Measurements from ENCODE around the gene KRTAP10-5. TPM values are rescaled to one million over a fixed set of nuclear protein-coding genes. Genes with fewer than 3 reads are reported as not detected.
A peak's percentile ranks its signal among the peaks of the same experiment; 100 is the strongest.
"Not testable (repeated sequence)": the region's sequence is repeated elsewhere in the genome, so short reads cannot be mapped to it uniquely, and the experiment has no call there.

Gene KRTAP10-5, protein sequence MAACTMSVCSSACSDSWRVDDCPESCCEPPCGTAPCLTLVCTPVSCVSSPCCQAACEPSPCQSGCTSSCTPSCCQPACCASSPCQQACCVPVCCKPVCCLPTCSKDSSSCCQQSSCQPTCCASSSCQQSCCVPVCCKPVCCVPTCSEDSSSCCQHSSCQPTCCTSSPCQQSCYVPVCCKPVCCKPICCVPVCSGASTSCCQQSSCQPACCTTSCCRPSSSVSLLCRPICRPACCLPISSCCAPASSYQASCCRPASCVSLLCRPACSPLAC
- total RNA-seq, result not detected in 2 replicates

DNA sequence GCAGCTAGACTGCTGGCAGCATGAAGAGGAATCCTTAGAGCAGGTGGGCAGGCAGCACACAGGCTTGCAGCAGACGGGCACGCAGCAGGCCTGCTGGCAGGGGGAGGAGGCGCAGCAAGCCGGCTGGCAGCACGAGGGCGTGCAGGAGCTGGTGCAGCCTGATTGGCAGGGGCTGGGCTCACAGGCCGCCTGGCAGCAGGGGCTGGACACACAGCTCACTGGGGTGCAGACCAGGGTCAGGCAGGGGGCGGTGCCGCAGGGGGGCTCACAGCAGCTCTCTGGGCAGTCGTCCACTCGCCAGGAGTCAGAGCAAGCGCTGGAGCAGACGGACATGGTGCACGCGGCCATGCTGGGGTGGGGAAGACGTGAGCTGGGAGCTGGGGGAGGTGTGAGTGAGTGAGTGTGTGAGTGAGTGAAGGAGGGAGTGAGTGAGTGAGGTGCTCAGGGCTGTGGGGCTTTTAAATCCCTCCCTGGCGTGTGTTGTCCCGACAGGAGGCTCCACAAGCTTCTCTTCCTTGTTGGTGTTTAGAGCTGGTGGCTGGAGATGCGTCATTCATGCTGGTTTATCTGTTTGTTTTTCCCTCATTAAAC, at the start of gene KRTAP10-5:
TSS of gene KRTAP10-5 (minus strand) at position 374 of the 591 bp plus-strand sequence. CDS start at position 348, 26 bp downstream.
- H3K4me1 Mint-ChIP-seq (ENCODE audit: low read depth); H3K36me3 Mint-ChIP-seq (ENCODE audit: low read depth); DNase-seq (ENCODE audit: low spot score); H3K27me3 Mint-ChIP-seq (ENCODE audit: low read depth); H3K4me3 Mint-ChIP-seq (ENCODE audit: low read depth); H3K27ac Mint-ChIP-seq; intact Hi-C loops (cut with micrococcal nuclease): not testable (repeated sequence)
- peaks cover 48% of the 10 kb centered on the region for H3K9me3 Mint-ChIP-seq

DNA sequence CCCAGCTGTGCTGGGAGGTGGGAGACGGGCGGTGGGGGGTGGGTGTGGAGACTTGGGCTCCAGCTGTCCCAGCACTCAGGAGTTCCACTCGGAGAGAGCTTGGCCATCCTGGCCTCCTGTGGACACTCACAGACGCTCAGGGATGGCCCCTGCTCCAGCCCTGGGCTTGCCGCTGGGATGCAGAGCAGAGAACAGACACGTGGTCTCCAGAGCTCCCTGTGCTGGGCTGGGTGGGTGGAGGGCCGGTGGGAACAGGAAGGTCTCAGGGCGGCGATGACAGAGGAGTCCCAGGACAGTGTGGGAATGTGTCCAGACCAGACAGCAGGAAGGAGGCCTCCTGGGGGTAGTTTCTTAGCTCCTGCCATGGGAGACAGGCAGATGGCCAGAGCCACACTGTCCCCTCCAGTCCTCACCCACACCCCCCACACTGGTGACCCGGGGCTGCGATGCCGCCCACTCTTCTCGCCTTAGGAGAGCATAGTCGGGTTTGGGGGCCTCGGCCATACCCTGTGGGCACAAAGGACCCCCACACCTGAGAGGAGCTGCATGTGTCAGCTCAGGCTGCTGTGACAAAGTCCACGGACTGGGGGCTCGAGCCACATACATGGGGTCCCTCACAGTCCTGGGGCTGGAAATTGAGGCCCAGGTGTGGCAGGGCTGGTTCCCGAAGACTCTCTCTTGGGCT, 48.4 kb upstream of the KRTAP10-5 start:
- DNase-seq (ENCODE audit: low spot score), result no peak
- Mint-ChIP-seq H3K4me1 (ENCODE audit: low read depth) (peaks cover 6% of the 10 kb centered on the region), H3K27me3 (ENCODE audit: low read depth) (peaks cover 4% of the 10 kb centered on the region), H3K9me3 (peaks cover 45% of the 10 kb centered on the region), H3K4me3 (ENCODE audit: low read depth) (no peak overlapping the region), H3K36me3 (ENCODE audit: low read depth) (peaks cover 7% of the 10 kb centered on the region), H3K27ac (no peak overlapping the region)
- intact Hi-C loops (cut with micrococcal nuclease), result no loop called here

DNA sequence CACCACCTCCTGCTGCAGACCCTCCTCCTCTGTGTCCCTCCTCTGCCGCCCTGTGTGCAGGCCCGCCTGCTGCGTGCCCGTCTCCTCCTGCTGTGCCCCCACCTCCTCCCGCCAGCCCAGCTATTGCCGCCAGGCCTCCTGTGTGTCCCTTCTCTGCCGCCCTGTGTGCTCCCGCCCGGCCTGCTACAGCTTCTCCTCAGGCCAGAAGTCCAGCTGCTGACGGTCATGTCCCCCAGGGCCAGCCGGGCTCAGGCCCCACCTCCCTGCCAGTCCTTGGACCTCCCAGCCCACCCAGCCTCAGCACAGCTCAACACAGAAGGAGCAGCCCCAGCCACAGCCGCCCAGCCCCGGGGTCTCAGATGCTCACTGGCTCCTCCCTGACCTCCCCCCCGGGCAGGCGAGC, 47.4 kb upstream of the KRTAP10-5 start:
- H3K36me3 Mint-ChIP-seq (ENCODE audit: low read depth); H3K27ac Mint-ChIP-seq; DNase-seq (ENCODE audit: low spot score); H3K4me3 Mint-ChIP-seq (ENCODE audit: low read depth); H3K4me1 Mint-ChIP-seq (ENCODE audit: low read depth); H3K27me3 Mint-ChIP-seq (ENCODE audit: low read depth); intact Hi-C loops (cut with micrococcal nuclease): not testable (repeated sequence)
- H3K9me3 Mint-ChIP-seq, result peaks cover 49% of the 10 kb centered on the region

DNA sequence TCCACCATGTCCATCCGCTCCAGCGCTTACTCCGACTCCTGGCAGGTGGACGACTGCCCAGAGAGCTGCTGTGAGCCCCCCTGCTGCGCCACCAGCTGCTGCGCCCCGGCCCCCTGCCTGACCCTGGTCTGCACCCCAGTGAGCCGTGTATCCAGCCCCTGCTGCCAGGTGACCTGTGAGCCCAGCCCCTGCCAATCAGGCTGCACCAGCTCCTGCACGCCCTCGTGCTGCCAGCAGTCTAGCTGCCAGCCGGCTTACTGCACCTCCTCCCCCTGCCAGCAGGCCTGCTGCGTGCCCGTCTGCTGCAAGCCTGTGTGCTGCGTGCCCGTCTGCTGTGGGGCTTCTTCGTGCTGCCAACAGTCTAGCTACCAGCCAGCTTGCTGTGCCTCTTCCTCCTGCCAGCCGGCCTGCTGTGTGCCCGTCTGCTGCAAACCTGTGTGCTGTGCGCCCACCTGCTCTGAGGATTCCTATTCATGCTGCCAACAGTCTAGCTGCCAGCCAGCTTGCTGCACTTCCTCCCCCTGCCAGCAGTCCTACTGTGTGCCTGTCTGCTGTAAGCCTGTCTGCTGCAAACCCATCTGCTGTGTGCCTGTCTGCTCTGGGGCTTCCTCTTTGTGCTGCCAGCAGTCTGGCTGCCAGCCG, 46.9 kb upstream of the KRTAP10-5 start:
- H3K4me1 Mint-ChIP-seq (ENCODE audit: low read depth); H3K27me3 Mint-ChIP-seq (ENCODE audit: low read depth); H3K27ac Mint-ChIP-seq; H3K36me3 Mint-ChIP-seq (ENCODE audit: low read depth); intact Hi-C loops (cut with micrococcal nuclease); DNase-seq (ENCODE audit: low spot score); H3K4me3 Mint-ChIP-seq (ENCODE audit: low read depth): not testable (repeated sequence)
- H3K9me3 Mint-ChIP-seq, result peaks cover 53% of the 10 kb centered on the region

DNA sequence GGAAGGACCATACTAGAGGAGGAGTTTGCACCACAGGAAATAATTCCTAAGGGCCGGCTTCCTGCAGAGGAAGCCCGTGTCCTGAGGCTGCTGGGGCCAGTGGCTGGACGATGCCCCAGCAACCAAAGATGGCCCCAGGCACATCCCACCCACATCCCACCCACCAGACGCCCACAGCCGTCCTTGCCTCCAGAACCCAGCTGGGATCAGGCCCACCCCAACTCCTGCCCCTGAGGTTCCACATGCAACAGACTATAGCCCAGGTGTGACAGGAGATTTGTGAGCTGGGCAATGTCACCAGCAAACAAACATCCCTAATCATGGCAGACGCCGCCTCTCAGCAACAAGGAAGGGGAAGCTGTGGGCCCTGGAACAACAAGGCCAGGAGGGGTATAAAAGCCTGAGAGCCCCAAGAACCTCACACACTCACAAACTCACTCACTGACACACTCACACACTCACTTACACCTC, 46.3 kb upstream of the KRTAP10-5 start, which contains the start of gene KRTAP10-9:
TSS of gene KRTAP10-9 (plus strand) at position 421 of the 471 bp plus-strand sequence. CDS start 79 bp downstream, outside the sequence.
- Mint-ChIP-seq H3K36me3 (ENCODE audit: low read depth) (peaks cover 7% of the 10 kb centered on the region), H3K27ac (no peak within 1 kb of the TSS), H3K27me3 (ENCODE audit: low read depth) (peaks cover 4% of the 10 kb centered on the region), H3K4me1 (ENCODE audit: low read depth) (peaks cover 6% of the 10 kb centered on the region), H3K4me3 (ENCODE audit: low read depth) (no peak within 1 kb of the TSS), H3K9me3 (peaks cover 49% of the 10 kb centered on the region)
- DNase-seq (ENCODE audit: low spot score), result no peak
- intact Hi-C loops (cut with micrococcal nuclease), result no loop called here

DNA sequence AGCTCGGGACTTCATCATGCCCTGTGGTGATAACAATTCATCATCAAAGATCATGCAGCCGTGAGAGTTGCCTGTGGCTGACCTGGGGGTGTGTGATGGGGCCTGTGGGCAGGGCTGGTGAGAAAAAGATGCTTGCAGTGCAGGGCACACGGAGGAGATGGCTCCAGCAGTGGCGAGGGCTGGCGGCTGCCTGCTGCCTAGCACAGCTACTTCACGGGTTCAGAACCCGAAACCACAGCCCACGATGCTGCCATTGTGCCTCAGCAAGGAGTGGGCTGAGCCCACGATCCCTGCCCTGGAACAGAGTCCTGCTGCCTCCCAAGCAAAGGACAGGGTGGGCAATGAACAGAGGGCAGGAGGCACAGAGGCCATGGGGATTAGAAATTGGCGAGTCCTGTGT, 45.9 kb upstream of the KRTAP10-5 start:
- peaks cover 4% of the 10 kb centered on the region for H3K27me3 Mint-ChIP-seq (ENCODE audit: low read depth)
- intact Hi-C loops (cut with micrococcal nuclease), result no loop called here
- no peak overlapping the region for H3K4me3 Mint-ChIP-seq (ENCODE audit: low read depth)
- peaks cover 6% of the 10 kb centered on the region for H3K4me1 Mint-ChIP-seq (ENCODE audit: low read depth)
- no peak overlapping the region for H3K27ac Mint-ChIP-seq
- peaks cover 7% of the 10 kb centered on the region for H3K36me3 Mint-ChIP-seq (ENCODE audit: low read depth)
- no peak for DNase-seq (ENCODE audit: low spot score)
- peaks cover 45% of the 10 kb centered on the region for H3K9me3 Mint-ChIP-seq

DNA sequence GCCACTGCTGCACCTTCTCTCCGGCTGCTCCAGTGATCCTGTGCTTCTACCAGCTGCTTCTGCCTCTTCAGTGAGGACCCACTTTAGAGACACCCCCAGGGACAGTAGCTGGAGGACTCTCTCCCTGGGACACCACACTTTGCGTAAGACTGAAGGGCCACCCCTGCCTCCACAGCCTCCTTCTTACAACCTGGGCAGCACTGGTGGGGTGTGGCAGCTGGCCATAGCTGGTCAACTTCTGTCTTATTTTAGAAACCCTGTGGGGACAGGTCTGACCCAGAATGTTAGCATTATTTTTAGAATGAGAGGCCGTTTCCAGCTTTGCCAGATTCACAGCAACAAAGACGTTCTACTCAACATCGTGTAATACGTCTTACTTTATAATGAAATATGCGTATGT, 45.4 kb upstream of the KRTAP10-5 start:
- peaks cover 4% of the 10 kb centered on the region for H3K27me3 Mint-ChIP-seq (ENCODE audit: low read depth)
- H3K4me3 Mint-ChIP-seq (ENCODE audit: low read depth), result no peak overlapping the region
- peaks cover 6% of the 10 kb centered on the region for H3K4me1 Mint-ChIP-seq (ENCODE audit: low read depth)

DNA sequence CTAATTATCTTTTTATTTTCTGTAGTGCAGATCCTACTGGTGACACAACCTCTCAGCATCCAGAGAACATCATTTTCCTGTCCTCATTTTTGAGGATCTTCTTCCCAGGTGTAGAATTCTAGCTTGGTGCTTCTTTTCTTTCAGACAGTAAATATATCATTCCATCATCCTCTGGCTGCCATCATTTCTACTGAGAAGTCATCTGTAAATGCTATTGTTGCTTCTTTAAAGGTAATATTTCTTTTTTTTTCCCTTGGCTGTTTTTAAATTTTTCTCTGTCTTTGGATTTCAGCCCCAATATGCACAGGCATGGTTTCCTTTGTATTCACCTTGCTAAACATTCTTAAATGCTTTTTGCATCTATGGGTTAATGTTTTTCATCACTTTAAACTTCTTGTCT, 43.2 kb upstream of the KRTAP10-5 start:
- Mint-ChIP-seq H3K4me1 (ENCODE audit: low read depth) (peaks cover 7% of the 10 kb centered on the region), H3K27me3 (ENCODE audit: low read depth) (peaks cover 4% of the 10 kb centered on the region), H3K36me3 (ENCODE audit: low read depth) (peaks cover 22% of the 10 kb centered on the region), H3K9me3 (peaks cover 53% of the 10 kb centered on the region), H3K27ac (no peak overlapping the region), H3K4me3 (ENCODE audit: low read depth) (no peak overlapping the region)
- DNase-seq (ENCODE audit: low spot score), result no peak
- intact Hi-C loops (cut with micrococcal nuclease), result no loop called here

More for the DNA sequence above, 45.4 kb upstream of the KRTAP10-5 start:
- Mint-ChIP-seq H3K27ac (no peak overlapping the region), H3K36me3 (ENCODE audit: low read depth) (peaks cover 4% of the 10 kb centered on the region), H3K9me3 (peaks cover 41% of the 10 kb centered on the region)
- DNase-seq (ENCODE audit: low spot score), result no peak
- intact Hi-C loops (cut with micrococcal nuclease), result no loop called here

DNA sequence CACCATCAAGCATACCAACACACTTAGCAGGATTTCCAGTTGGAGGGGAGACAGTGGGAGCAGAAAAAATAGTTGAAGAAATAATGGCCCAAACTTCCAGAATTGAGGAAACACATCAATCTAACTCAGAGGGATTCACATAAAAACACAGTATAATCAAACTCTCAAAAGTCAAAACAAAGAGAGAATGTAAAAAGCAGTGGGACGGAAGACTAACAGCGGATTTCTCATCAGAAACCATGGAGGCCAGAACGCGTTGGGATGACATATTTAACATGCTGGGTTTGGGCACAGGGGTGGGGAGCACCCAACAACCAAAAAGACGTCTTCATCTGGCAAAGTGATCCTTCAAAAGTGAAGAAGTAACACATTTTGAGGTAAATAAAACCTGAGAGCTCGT, 39.5 kb upstream of the KRTAP10-5 start:
- Mint-ChIP-seq H3K36me3 (ENCODE audit: low read depth) (peaks cover 22% of the 10 kb centered on the region), H3K27ac (no peak overlapping the region)

DNA sequence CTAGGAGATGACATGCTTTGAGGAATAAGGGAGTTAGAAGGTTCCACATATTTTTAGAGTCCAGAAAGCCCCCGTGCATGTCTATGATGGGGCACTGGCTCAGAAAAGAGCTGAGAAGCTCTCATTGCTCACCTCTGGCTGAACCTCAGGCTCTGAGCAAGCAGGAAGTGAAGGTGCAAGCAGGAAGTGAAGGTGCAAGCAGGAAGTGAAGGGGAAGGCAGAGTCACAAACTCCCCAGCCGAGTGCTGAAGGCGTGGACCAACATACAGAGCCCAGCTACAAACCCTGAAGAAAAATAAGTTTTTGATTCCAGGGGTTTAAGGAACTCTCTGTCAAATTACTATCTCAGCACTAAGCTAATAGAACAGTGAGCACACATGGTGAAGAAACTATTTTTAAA, 38.5 kb upstream of the KRTAP10-5 start:
- H3K4me1 Mint-ChIP-seq (ENCODE audit: low read depth), result peaks cover 8% of the 10 kb centered on the region
- intact Hi-C loops (cut with micrococcal nuclease), result no loop called here
- peaks cover 43% of the 10 kb centered on the region for H3K9me3 Mint-ChIP-seq
- peaks cover 22% of the 10 kb centered on the region for H3K36me3 Mint-ChIP-seq (ENCODE audit: low read depth)
- peak overlapping the region; percentile 70 for H3K27ac Mint-ChIP-seq
- peaks cover under 1% of the 10 kb centered on the region for H3K27me3 Mint-ChIP-seq (ENCODE audit: low read depth)
- peak overlapping the region; percentile 2 for H3K4me3 Mint-ChIP-seq (ENCODE audit: low read depth)
- DNase-seq (ENCODE audit: low spot score), result peak; percentile 34

More for the DNA sequence above, 39.5 kb upstream of the KRTAP10-5 start:
- no peak for DNase-seq (ENCODE audit: low spot score)
- no peak overlapping the region for H3K4me3 Mint-ChIP-seq (ENCODE audit: low read depth)
- intact Hi-C loops (cut with micrococcal nuclease), result no loop called here
- H3K27me3 Mint-ChIP-seq (ENCODE audit: low read depth), result peaks cover 4% of the 10 kb centered on the region
- H3K4me1 Mint-ChIP-seq (ENCODE audit: low read depth), result peaks cover 8% of the 10 kb centered on the region
- peaks cover 53% of the 10 kb centered on the region for H3K9me3 Mint-ChIP-seq

DNA sequence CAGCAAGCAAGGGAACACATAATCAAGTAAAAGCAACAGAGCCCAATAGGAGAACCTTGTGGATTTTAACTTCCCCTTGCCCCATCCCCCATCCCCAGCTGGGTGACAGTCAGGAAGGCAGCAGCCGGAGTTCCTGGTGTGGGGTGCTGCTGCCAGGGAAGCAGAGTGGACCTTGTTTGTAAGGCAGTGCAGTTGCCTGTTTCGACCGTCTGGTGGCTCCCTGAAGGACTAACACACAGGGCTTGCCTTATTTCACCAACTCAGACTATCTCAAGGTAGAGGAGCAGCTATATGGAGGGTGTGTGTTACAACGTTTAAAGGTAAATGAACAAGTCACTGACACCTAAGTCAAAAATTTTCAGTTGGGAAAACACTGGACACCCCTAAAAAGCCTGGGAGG, 38.1 kb upstream of the KRTAP10-5 start:
- Mint-ChIP-seq H3K27ac (peak overlapping the region; percentile 70), H3K4me1 (ENCODE audit: low read depth) (peaks cover 8% of the 10 kb centered on the region), H3K9me3 (peaks cover 39% of the 10 kb centered on the region), H3K4me3 (ENCODE audit: low read depth) (no peak overlapping the region), H3K27me3 (ENCODE audit: low read depth) (no peaks in the 10 kb centered on the region), H3K36me3 (ENCODE audit: low read depth) (peaks cover 22% of the 10 kb centered on the region)
- DNase-seq (ENCODE audit: low spot score), result no peak
- intact Hi-C loops (cut with micrococcal nuclease), result no loop called here

DNA sequence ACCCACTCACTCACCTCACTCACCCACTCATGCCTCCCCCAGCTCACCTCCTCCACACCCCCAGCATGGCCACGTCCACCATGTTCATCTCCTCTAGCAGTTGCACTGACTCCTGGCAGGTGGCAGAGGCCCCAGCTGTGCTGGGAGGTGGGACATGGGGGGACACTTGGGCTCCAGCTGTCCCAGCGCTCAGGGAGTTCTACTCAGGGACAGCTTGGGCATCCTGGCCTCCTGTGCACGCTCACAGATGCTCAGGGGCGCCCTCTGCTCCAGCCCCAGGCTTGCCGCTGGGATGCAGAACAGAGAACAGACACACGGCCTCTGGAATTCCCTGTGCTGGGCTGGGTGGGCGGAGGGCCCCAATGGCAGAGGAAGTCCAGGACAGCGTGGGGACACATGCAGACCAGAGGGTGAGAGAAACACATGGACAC, 36.7 kb upstream of the KRTAP10-5 start:
- Mint-ChIP-seq H3K4me3 (ENCODE audit: low read depth) (no peak overlapping the region), H3K9me3 (peaks cover 30% of the 10 kb centered on the region), H3K27ac (no peak overlapping the region), H3K36me3 (ENCODE audit: low read depth) (peaks cover 22% of the 10 kb centered on the region), H3K27me3 (ENCODE audit: low read depth) (no peaks in the 10 kb centered on the region), H3K4me1 (ENCODE audit: low read depth) (peaks cover 8% of the 10 kb centered on the region)
- intact Hi-C loops (cut with micrococcal nuclease), result no loop called here
- no peak for DNase-seq (ENCODE audit: low spot score)
